MCF 10A (cell line): ENCODE results near the gene KLRF1. TPM values are rescaled to one million over a fixed set of nuclear protein-coding genes. Genes with fewer than 3 reads are reported as not detected.

Experiments
- BruUV-seq: library from RNA; stranded (reverse); fragments of 400-500 nt; replicated peaks from 2 replicates; lab custom pipeline; 2021; lab: Mats Ljungman, UMichigan
- CTCF ChIA-PET: fragments of 300-600 bp; sonication (Branson Sonifier 250); formaldehyde crosslinking; extraction: SDS; loops from one replicate; lab custom pipeline; 2021; ENCODE audit warnings: antibody characterized with exemption, inconsistent platforms; lab: Yijun Ruan, JAX
- POLR2A ChIA-PET: fragments of 300-600, 350-650 bp; sonication (Branson Sonifier 250); formaldehyde crosslinking; extraction: SDS; loops from one replicate; lab custom pipeline; 2020; ENCODE audit warnings: antibody characterized with exemption, inconsistent platforms; lab: Yijun Ruan, JAX
- DNase-seq: peaks from one replicate; pipeline ENCODE4 v3.0.0-alpha.2; 2018; ENCODE audit not compliant: unreplicated experiment
- H3K27ac Mint-ChIP-seq: one replicate; pipeline ENCODE4 v1.8.0; 2022; ENCODE audit warnings: mild to moderate bottlenecking, low read depth, mixed read lengths; ENCODE audit not compliant: unreplicated experiment
- H3K27me3 Mint-ChIP-seq: one replicate; pipeline ENCODE4 v1.8.0; 2022; ENCODE audit warnings: mixed read lengths; ENCODE audit not compliant: insufficient read depth, unreplicated experiment
- H3K36me3 Mint-ChIP-seq: one replicate; pipeline ENCODE4 v1.8.0; 2022; ENCODE audit warnings: mild to moderate bottlenecking, moderate library complexity, mixed read lengths; ENCODE audit not compliant: insufficient read depth, unreplicated experiment
- H3K4me1 Mint-ChIP-seq: one replicate; pipeline ENCODE4 v1.8.0; 2022; ENCODE audit warnings: mixed read lengths; ENCODE audit not compliant: insufficient read depth, unreplicated experiment
- H3K4me3 Mint-ChIP-seq: one replicate; pipeline ENCODE4 v1.8.0; 2022; ENCODE audit warnings: mild to moderate bottlenecking, moderate library complexity, mixed read lengths; ENCODE audit not compliant: unreplicated experiment
- H3K9me3 Mint-ChIP-seq: one replicate; pipeline ENCODE4 v1.8.0; 2022; ENCODE audit warnings: mixed read lengths; ENCODE audit not compliant: unreplicated experiment
- intact Hi-C: fragments of 100-400 bp; cut with micrococcal nuclease; formaldehyde crosslinking; loops from 2 replicates; pipeline ENCODE4 v1.14.1; 2022
- total RNA-seq: library from RNA; stranded (reverse); gene quantifications from 2 replicates; pipeline ENCODE4 v1.2.3, GENCODE V29; 2022
- TF ChIP-seq, protein P1 (sequence below): fragments of 200-600 bp; IDR thresholded peaks from one replicate; pipeline ENCODE4 v1.8.0; 2022; ENCODE audit warnings: antibody characterized with exemption, mild to moderate bottlenecking; ENCODE audit not compliant: unreplicated experiment

Gene KLRF1
- total RNA-seq, 1 experiment from 2014 or later = not detected

GRCh38 chr12:9867531-9867930, 40.2 kb downstream of the KLRF1 start:
- TF ChIP-seq, protein P1, sequence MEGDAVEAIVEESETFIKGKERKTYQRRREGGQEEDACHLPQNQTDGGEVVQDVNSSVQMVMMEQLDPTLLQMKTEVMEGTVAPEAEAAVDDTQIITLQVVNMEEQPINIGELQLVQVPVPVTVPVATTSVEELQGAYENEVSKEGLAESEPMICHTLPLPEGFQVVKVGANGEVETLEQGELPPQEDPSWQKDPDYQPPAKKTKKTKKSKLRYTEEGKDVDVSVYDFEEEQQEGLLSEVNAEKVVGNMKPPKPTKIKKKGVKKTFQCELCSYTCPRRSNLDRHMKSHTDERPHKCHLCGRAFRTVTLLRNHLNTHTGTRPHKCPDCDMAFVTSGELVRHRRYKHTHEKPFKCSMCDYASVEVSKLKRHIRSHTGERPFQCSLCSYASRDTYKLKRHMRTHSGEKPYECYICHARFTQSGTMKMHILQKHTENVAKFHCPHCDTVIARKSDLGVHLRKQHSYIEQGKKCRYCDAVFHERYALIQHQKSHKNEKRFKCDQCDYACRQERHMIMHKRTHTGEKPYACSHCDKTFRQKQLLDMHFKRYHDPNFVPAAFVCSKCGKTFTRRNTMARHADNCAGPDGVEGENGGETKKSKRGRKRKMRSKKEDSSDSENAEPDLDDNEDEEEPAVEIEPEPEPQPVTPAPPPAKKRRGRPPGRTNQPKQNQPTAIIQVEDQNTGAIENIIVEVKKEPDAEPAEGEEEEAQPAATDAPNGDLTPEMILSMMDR = no peak
- no peak for DNase-seq
- Mint-ChIP-seq H3K4me3 (peak overlapping the region; percentile 43), H3K27me3 (no peaks in the 10 kb centered on the region), H3K27ac (no peak overlapping the region), H3K4me1 (peaks cover 46% of the 10 kb centered on the region), H3K36me3 (peaks cover under 1% of the 10 kb centered on the region), H3K9me3 (no peaks in the 10 kb centered on the region)
- no TSS peak for BruUV-seq
- CTCF ChIA-PET = interaction anchor here (0.6 kb wide), 1 partner anchor 122 kb away, joined by 4 read pairs; no protein-coding TSS in a partner anchor
- intact Hi-C loops = loop anchor here (10.0 kb wide), 1 partner anchor 347 kb away; the partner anchor contains the start of gene GABARAPL1
- POLR2A ChIA-PET = interaction anchor here (0.6 to 1.2 kb wide), 4 partner anchors 16 to 345 kb away, joined by 3 to 4 read pairs (median 4); partner anchors contain the start of gene GABARAPL1

DNA sequence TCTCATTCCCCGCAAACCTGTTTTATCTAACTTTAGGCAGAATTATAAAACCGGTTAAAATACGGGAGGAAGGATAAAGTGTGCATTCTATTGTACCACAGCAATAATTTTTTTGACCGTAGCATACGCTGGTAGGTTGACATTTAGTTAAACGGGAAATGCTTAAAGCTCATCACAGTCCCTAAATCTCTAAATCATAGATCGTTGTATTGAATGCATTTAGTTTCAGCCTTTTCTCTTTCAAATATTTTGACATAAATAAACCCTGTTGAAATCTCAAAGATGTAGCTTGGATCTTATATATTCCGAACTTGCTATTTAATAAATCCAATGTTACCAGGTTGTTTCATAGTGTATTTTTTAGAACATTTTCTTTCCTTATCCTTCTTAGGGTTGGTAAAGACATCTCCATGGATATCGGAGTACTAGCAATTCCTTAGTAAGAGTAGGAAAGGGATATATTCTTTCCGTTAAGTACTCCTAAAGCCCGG, 41.1 kb downstream of the KLRF1 start:
- H3K36me3 Mint-ChIP-seq = peaks cover 6% of the 10 kb centered on the region
- no peaks in the 10 kb centered on the region for H3K9me3 Mint-ChIP-seq
- BruUV-seq = no TSS peak
- H3K27me3 Mint-ChIP-seq = no peaks in the 10 kb centered on the region
- intact Hi-C loops = loop anchor here (10.0 kb wide), 1 partner anchor 346 kb away; the partner anchor contains the start of gene GABARAPL1
- TF ChIP-seq, protein P1 = no peak
- peak overlapping the region; percentile 100 for H3K27ac Mint-ChIP-seq
- peaks cover 51% of the 10 kb centered on the region for H3K4me1 Mint-ChIP-seq
- peak overlapping the region; percentile 90 for H3K4me3 Mint-ChIP-seq
- CTCF ChIA-PET = no interaction called here
- POLR2A ChIA-PET = interaction anchor here (0.6 to 1.6 kb wide), 7 partner anchors 14 to 220 kb away, joined by 3 to 7 read pairs (median 3); no protein-coding TSS in a partner anchor
- DNase-seq = no peak

DNA sequence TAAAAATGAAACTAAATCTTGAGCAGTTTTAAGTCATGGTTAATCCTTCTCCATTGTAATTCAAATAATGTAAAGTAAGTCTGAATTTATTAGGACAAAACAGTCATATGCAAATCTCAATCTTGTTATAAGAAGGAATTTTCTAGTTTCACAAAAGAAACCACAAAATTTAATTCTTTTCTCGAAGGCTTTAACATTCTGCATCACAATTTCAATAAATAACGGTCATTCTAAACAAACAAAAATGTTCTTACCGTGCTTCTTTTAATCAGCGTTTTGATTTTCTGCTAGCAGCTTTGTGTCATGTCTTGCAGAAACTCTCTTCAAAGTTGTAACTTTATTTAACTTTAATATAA, 41.6 kb downstream of the KLRF1 start:
- H3K36me3 Mint-ChIP-seq = peaks cover 6% of the 10 kb centered on the region
- TF ChIP-seq, protein P1 = no peak
- peak overlapping the region; percentile 90 for H3K4me3 Mint-ChIP-seq
- peak overlapping the region; percentile 100 for H3K27ac Mint-ChIP-seq
- DNase-seq = no peak
- BruUV-seq = TSS peak; percentile 79
- H3K27me3 Mint-ChIP-seq = no peaks in the 10 kb centered on the region
- ChIA-PET POLR2A (interaction anchor here (0.7 to 1.6 kb wide), 10 partner anchors 12 to 277 kb away, joined by 3 to 7 read pairs (median 4); partner anchors contain the start of gene KLRF2), CTCF (interaction anchor here (0.6 to 1.2 kb wide), 3 partner anchors 113 to 1511 kb away, joined by 3 to 4 read pairs (median 3); no protein-coding TSS in a partner anchor)
- H3K4me1 Mint-ChIP-seq = peaks cover 51% of the 10 kb centered on the region
- intact Hi-C loops = loop anchor here (10.0 kb wide), 1 partner anchor 346 kb away; the partner anchor contains the start of gene GABARAPL1
- H3K9me3 Mint-ChIP-seq = no peaks in the 10 kb centered on the region
